HepG2 (cell line): ENCODE results near the gene PVRIG. TPM values are rescaled to one million over a fixed set of nuclear protein-coding genes. Genes with fewer than 3 reads are reported as not detected.
A peak's percentile ranks its signal among the peaks of the same experiment; 100 is the strongest.

Experiments
- HIC2 ChIP-seq: sonication (generic); formaldehyde crosslinking; IDR thresholded peaks from 2 replicates; pipeline ENCODE4 v1.9.0; 2022; ENCODE audit warnings: low read depth, missing genetic modification reagents
- MLXIP ChIP-seq: sonication (generic); formaldehyde crosslinking; IDR thresholded peaks from 2 replicates; pipeline ENCODE4 v1.9.0; 2021; ENCODE audit warnings: missing genetic modification reagents, borderline replicate concordance
- MNT ChIP-seq: fragments of 450-650 bp; IDR thresholded peaks from 2 replicates; pipeline ENCODE4 v1.6.1; 2016
- NFAT5 ChIP-seq: sonication (generic); formaldehyde crosslinking; IDR thresholded peaks from 2 replicates; pipeline ENCODE4 v1.4.0; 2020; ENCODE audit warnings: missing genetic modification reagents
- SALL1 ChIP-seq: sonication (generic); formaldehyde crosslinking; IDR thresholded peaks from 2 replicates; pipeline ENCODE4 v1.8.0; 2022; ENCODE audit warnings: mild to moderate bottlenecking, missing genetic modification reagents
- TCF7 ChIP-seq: sonication (generic); IDR thresholded peaks from 2 replicates; pipeline ENCODE4 v1.6.1; 2016; ENCODE audit warnings: antibody characterized with exemption, low read depth
- ZBTB20 ChIP-seq: sonication (generic); formaldehyde crosslinking; IDR thresholded peaks from 2 replicates; pipeline ENCODE4 v1.8.1; 2023; ENCODE audit warnings: missing genetic modification reagents, low read depth, mild to moderate bottlenecking, borderline replicate concordance
- ZNF574 ChIP-seq: sonication (generic); formaldehyde crosslinking; IDR thresholded peaks from 2 replicates; pipeline ENCODE4 v1.4.0; 2020; ENCODE audit warnings: missing genetic modification reagents
- polyA plus RNA-seq, 8 experiments: library from polyadenylated mRNA; depleted of rRNA in 3 of 8; stranded (reverse) in 7 of 8; unstranded in 1 of 8; fragments of >200 nt; fragmentation: Illumina TruSeq in 4 of 8; extraction: Trizol in 4 of 8; gene quantifications; 2 replicates each; pipeline versions ENCODE4 v1.2.1 to v1.2.3, GENCODE V29; 2011 to 2016; ENCODE audit warnings: low read depth in 4 of 8, missing spikeins in 1 of 8, mixed read lengths in 1 of 8; ENCODE audit not compliant: insufficient read depth in 1 of 8
- total RNA-seq, 5 experiments: library from RNA; depleted of rRNA; stranded (reverse); fragments of >200 nt; fragmentation: Illumina TruSeq; extraction: Trizol; gene quantifications; 2 replicates each; pipeline ENCODE4 v1.2.3, GENCODE V29; 2016; ENCODE audit warnings: low read depth in 1 of 5

PVRIG gene
- total and polyA plus RNA-seq, 2 of the 13 experiments (the other 11 are each of a cell fraction or from before 2014, with no cell fraction given): not detected

GRCh38 chr7:100177045-100178001 lies 42.4 kb upstream of the PVRIG start, which contains the start of the genes GPC2 and STAG3 (continued):
- TF ChIP-seq NFAT5 (CRISPR knock-in tag) (peak; percentile 83; the same call in 1 of the 2 replicates), MLXIP (CRISPR knock-in tag) (no peak), ZNF574 (no peak; the same call in 1 of the 2 replicates), MNT (no peak), TCF7 (no peak), HIC2 (CRISPR knock-in tag) (no peak), SALL1 (CRISPR knock-in tag) (no peak; the same call in 1 of the 2 replicates), ZBTB20 (CRISPR knock-in tag) (no peak)
